HepG2 (cell line): ENCODE results near the gene PRR35. TPM values are rescaled to one million over a fixed set of nuclear protein-coding genes. Genes with fewer than 3 reads are reported as not detected.

Experiments used
- ARNT ChIP-seq: fragments of 450-650 bp; IDR thresholded peaks from 2 replicates; pipeline ENCODE4 v1.6.1; 2017
- RXRA ChIP-seq: sonication (generic); formaldehyde crosslinking; IDR thresholded peaks from 2 replicates; pipeline ENCODE4 v1.5.1; 2020; ENCODE audit warnings: missing genetic modification reagents
- ZNF3 ChIP-seq: IDR thresholded peaks from 2 replicates; pipeline ENCODE4 v1.7.0; 2017; ENCODE audit warnings: inconsistent platforms
- ZNF326 ChIP-seq: sonication (generic); formaldehyde crosslinking; IDR thresholded peaks from 2 replicates; pipeline ENCODE4 v1.4.0; 2020; ENCODE audit warnings: missing genetic modification reagents, borderline replicate concordance
- ZNF737 ChIP-seq: sonication (generic); formaldehyde crosslinking; IDR thresholded peaks from 2 replicates; pipeline ENCODE4 v1.5.0; 2020; ENCODE audit warnings: missing genetic modification reagents, mild to moderate bottlenecking, borderline replicate concordance
- ZNF75D ChIP-seq: sonication (generic); formaldehyde crosslinking; IDR thresholded peaks from 2 replicates; pipeline ENCODE4 v1.8.1; 2023; ENCODE audit warnings: missing genetic modification reagents, mild to moderate bottlenecking, borderline replicate concordance
- ZSCAN21 ChIP-seq: sonication (generic); formaldehyde crosslinking; IDR thresholded peaks from 2 replicates; pipeline ENCODE4 v1.8.0; 2022; ENCODE audit warnings: mild to moderate bottlenecking, missing genetic modification reagents, moderate library complexity, borderline replicate concordance
- polyA plus RNA-seq, 8 experiments: library from polyadenylated mRNA; depleted of rRNA in 3 of 8; stranded (reverse) in 7 of 8; unstranded in 1 of 8; fragments of >200 nt; fragmentation: Illumina TruSeq in 4 of 8; extraction: Trizol in 4 of 8; gene quantifications; 2 replicates each; pipeline versions ENCODE4 v1.2.1 to v1.2.3, GENCODE V29; 2011 to 2016; ENCODE audit warnings: low read depth in 4 of 8, missing spikeins in 1 of 8, mixed read lengths in 1 of 8; ENCODE audit not compliant: insufficient read depth in 1 of 8
- total RNA-seq, 5 experiments: library from RNA; depleted of rRNA; stranded (reverse); fragments of >200 nt; fragmentation: Illumina TruSeq; extraction: Trizol; gene quantifications; 2 replicates each; pipeline ENCODE4 v1.2.3, GENCODE V29; 2016; ENCODE audit warnings: low read depth in 1 of 5
- TF ChIP-seq, protein P1 (sequence below): sonication (generic); formaldehyde crosslinking; IDR thresholded peaks from 2 replicates; pipeline ENCODE4; 2020; ENCODE audit warnings: missing genetic modification reagents, mild to moderate bottlenecking, borderline replicate concordance
- TF ChIP-seq, protein P2 (sequence below), 2 experiments: IDR thresholded peaks; 2 replicates each; pipeline ENCODE4 v1.6.1; 2011 to 2012; ENCODE audit warnings: low read length in 2 of 2, borderline replicate concordance in 1 of 2, low read depth in 1 of 2, mild to moderate bottlenecking in 1 of 2, moderate library complexity in 1 of 2
- TF ChIP-seq, protein P3 (sequence below): sonication (generic); formaldehyde crosslinking; IDR thresholded peaks from 2 replicates; pipeline ENCODE4 v1.4.0; 2020; ENCODE audit warnings: mild to moderate bottlenecking, missing genetic modification reagents, borderline replicate concordance
- TF ChIP-seq, protein P4 (sequence below): sonication (generic); formaldehyde crosslinking; IDR thresholded peaks from 2 replicates; pipeline ENCODE4 v1.5.1; 2020; ENCODE audit warnings: missing genetic modification reagents, mild to moderate bottlenecking, borderline replicate concordance
- TF ChIP-seq, protein P5 (sequence below): fragments of 450-650 bp; IDR thresholded peaks from 2 replicates; pipeline ENCODE4 v1.6.1; 2016
- TF ChIP-seq, protein P6 (sequence below): sonication (generic); formaldehyde crosslinking; IDR thresholded peaks from 2 replicates; pipeline ENCODE4 v1.5.0; 2020; ENCODE audit warnings: missing genetic modification reagents

PRR35 gene
- total and polyA plus RNA-seq, 2 of the 13 experiments (the other 11 are each of a cell fraction or from before 2014, with no cell fraction given) = 0.07 to 0.16 TPM

DNA sequence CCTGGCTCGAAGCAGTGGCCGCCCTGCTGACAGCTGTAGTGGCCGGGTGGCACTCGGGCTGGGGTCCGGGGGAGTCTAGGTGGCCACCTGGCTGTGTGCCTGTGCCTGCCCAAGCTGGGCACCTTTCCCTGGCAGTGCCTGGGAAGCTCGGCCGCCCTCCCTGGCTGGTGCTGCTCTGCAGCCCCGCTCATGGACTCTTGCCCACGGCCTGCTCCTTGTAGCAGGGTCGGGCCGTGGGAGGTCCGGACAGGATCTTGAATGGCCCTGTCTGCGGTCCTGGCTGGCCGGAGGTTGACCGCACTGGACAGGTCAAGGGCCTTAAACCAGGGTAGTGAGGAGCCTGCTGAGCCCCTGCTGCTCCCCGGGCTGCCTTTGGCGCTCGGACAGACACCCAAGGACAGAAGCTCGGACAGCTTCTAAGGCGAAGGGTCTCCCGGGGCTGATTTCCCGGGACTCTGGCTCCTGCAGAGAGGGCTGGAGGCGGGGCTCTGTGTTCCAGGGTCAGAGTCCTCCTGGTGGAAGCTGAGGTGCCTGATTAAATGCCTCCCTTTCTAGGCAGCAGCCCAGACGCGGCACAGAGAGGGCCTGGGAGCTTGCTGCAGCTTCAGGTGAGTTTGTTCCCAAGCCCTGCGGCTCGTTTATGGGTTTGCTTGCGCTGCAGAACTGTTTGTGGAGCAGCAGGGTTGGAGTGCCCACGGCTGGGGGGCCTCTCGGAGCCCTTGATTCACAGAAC lies 26.6 kb upstream of the PRR35 start (continued):
- TF ChIP-seq, protein P1, sequence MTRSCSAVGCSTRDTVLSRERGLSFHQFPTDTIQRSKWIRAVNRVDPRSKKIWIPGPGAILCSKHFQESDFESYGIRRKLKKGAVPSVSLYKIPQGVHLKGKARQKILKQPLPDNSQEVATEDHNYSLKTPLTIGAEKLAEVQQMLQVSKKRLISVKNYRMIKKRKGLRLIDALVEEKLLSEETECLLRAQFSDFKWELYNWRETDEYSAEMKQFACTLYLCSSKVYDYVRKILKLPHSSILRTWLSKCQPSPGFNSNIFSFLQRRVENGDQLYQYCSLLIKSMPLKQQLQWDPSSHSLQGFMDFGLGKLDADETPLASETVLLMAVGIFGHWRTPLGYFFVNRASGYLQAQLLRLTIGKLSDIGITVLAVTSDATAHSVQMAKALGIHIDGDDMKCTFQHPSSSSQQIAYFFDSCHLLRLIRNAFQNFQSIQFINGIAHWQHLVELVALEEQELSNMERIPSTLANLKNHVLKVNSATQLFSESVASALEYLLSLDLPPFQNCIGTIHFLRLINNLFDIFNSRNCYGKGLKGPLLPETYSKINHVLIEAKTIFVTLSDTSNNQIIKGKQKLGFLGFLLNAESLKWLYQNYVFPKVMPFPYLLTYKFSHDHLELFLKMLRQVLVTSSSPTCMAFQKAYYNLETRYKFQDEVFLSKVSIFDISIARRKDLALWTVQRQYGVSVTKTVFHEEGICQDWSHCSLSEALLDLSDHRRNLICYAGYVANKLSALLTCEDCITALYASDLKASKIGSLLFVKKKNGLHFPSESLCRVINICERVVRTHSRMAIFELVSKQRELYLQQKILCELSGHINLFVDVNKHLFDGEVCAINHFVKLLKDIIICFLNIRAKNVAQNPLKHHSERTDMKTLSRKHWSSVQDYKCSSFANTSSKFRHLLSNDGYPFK (CRISPR knock-in tag) = no peak
- TF ChIP-seq, protein P2, sequence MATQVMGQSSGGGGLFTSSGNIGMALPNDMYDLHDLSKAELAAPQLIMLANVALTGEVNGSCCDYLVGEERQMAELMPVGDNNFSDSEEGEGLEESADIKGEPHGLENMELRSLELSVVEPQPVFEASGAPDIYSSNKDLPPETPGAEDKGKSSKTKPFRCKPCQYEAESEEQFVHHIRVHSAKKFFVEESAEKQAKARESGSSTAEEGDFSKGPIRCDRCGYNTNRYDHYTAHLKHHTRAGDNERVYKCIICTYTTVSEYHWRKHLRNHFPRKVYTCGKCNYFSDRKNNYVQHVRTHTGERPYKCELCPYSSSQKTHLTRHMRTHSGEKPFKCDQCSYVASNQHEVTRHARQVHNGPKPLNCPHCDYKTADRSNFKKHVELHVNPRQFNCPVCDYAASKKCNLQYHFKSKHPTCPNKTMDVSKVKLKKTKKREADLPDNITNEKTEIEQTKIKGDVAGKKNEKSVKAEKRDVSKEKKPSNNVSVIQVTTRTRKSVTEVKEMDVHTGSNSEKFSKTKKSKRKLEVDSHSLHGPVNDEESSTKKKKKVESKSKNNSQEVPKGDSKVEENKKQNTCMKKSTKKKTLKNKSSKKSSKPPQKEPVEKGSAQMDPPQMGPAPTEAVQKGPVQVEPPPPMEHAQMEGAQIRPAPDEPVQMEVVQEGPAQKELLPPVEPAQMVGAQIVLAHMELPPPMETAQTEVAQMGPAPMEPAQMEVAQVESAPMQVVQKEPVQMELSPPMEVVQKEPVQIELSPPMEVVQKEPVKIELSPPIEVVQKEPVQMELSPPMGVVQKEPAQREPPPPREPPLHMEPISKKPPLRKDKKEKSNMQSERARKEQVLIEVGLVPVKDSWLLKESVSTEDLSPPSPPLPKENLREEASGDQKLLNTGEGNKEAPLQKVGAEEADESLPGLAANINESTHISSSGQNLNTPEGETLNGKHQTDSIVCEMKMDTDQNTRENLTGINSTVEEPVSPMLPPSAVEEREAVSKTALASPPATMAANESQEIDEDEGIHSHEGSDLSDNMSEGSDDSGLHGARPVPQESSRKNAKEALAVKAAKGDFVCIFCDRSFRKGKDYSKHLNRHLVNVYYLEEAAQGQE (IDR thresholded peaks at IDR 0.05; ENCODE audit: borderline replicate concordance in 1 of 2, low read depth in 1 of 2, low read length in 2 of 2) = no peak
- TF ChIP-seq ZNF75D (no peak), ZNF3 (CRISPR knock-in tag) (no peak), RXRA (CRISPR knock-in tag) (no peak; the same call in 1 of the 2 replicates), ZNF737 (CRISPR knock-in tag) (no peak), ARNT (no peak), ZNF326 (CRISPR knock-in tag) (no peak), ZSCAN21 (CRISPR knock-in tag) (no peak)
- TF ChIP-seq, protein P3, sequence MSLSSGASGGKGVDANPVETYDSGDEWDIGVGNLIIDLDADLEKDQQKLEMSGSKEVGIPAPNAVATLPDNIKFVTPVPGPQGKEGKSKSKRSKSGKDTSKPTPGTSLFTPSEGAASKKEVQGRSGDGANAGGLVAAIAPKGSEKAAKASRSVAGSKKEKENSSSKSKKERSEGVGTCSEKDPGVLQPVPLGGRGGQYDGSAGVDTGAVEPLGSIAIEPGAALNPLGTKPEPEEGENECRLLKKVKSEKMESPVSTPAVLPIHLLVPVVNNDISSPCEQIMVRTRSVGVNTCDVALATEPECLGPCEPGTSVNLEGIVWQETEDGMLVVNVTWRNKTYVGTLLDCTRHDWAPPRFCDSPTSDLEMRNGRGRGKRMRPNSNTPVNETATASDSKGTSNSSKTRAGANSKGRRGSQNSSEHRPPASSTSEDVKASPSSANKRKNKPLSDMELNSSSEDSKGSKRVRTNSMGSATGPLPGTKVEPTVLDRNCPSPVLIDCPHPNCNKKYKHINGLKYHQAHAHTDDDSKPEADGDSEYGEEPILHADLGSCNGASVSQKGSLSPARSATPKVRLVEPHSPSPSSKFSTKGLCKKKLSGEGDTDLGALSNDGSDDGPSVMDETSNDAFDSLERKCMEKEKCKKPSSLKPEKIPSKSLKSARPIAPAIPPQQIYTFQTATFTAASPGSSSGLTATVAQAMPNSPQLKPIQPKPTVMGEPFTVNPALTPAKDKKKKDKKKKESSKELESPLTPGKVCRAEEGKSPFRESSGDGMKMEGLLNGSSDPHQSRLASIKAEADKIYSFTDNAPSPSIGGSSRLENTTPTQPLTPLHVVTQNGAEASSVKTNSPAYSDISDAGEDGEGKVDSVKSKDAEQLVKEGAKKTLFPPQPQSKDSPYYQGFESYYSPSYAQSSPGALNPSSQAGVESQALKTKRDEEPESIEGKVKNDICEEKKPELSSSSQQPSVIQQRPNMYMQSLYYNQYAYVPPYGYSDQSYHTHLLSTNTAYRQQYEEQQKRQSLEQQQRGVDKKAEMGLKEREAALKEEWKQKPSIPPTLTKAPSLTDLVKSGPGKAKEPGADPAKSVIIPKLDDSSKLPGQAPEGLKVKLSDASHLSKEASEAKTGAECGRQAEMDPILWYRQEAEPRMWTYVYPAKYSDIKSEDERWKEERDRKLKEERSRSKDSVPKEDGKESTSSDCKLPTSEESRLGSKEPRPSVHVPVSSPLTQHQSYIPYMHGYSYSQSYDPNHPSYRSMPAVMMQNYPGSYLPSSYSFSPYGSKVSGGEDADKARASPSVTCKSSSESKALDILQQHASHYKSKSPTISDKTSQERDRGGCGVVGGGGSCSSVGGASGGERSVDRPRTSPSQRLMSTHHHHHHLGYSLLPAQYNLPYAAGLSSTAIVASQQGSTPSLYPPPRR (CRISPR knock-in tag) = peak; percentile 60; the same call in 1 of the 2 replicates
- TF ChIP-seq, protein P4, sequence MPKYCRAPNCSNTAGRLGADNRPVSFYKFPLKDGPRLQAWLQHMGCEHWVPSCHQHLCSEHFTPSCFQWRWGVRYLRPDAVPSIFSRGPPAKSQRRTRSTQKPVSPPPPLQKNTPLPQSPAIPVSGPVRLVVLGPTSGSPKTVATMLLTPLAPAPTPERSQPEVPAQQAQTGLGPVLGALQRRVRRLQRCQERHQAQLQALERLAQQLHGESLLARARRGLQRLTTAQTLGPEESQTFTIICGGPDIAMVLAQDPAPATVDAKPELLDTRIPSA = no peak
- TF ChIP-seq, protein P5, sequence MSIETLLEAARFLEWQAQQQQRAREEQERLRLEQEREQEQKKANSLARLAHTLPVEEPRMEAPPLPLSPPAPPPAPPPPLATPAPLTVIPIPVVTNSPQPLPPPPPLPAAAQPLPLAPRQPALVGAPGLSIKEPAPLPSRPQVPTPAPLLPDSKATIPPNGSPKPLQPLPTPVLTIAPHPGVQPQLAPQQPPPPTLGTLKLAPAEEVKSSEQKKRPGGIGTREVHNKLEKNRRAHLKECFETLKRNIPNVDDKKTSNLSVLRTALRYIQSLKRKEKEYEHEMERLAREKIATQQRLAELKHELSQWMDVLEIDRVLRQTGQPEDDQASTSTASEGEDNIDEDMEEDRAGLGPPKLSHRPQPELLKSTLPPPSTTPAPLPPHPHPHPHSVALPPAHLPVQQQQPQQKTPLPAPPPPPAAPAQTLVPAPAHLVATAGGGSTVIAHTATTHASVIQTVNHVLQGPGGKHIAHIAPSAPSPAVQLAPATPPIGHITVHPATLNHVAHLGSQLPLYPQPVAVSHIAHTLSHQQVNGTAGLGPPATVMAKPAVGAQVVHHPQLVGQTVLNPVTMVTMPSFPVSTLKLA = no peak
- TF ChIP-seq, protein P6, sequence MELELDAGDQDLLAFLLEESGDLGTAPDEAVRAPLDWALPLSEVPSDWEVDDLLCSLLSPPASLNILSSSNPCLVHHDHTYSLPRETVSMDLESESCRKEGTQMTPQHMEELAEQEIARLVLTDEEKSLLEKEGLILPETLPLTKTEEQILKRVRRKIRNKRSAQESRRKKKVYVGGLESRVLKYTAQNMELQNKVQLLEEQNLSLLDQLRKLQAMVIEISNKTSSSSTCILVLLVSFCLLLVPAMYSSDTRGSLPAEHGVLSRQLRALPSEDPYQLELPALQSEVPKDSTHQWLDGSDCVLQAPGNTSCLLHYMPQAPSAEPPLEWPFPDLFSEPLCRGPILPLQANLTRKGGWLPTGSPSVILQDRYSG (CRISPR knock-in tag) = 0 out of 2 replicates have a peak, but pooled peaks have one; percentile 60
